HepG2 (cell line): ENCODE measurements around the gene GNAL.

Source experiments
- ARNT ChIP-seq: fragments of 450-650 bp; IDR thresholded peaks from 2 replicates; pipeline ENCODE4 v1.6.1; 2017
- BHLHE40 ChIP-seq: IDR thresholded peaks from 2 replicates; pipeline ENCODE4 v1.6.1; 2011; ENCODE audit warnings: low read length, improper control_type of control experiment
- DPF2 ChIP-seq: sonication (generic); formaldehyde crosslinking; IDR thresholded peaks from 2 replicates; pipeline ENCODE4 v1.4.0; 2020; ENCODE audit warnings: mild to moderate bottlenecking, low read depth, missing genetic modification reagents, borderline replicate concordance
- ZBTB1 ChIP-seq: sonication (generic); formaldehyde crosslinking; IDR thresholded peaks from 2 replicates; pipeline ENCODE4 v1.4.0; 2020; ENCODE audit warnings: missing genetic modification reagents, borderline replicate concordance
- ZFP62 ChIP-seq: sonication (generic); formaldehyde crosslinking; IDR thresholded peaks from 2 replicates; pipeline ENCODE4 v1.4.0; 2020; ENCODE audit warnings: missing genetic modification reagents
- ZNF780A ChIP-seq: sonication (generic); formaldehyde crosslinking; IDR thresholded peaks from 2 replicates; pipeline ENCODE4 v1.8.0; 2022; ENCODE audit warnings: mild to moderate bottlenecking, missing genetic modification reagents, moderate library complexity
- ZNF816 ChIP-seq: sonication (generic); formaldehyde crosslinking; IDR thresholded peaks from 2 replicates; pipeline ENCODE4 v1.8.0; 2022; ENCODE audit warnings: missing genetic modification reagents, mild to moderate bottlenecking, borderline replicate concordance
- ZNF841 ChIP-seq: sonication (generic); formaldehyde crosslinking; IDR thresholded peaks from 2 replicates; pipeline ENCODE4 v1.8.1; 2023; ENCODE audit warnings: missing genetic modification reagents, borderline replicate concordance
- TF ChIP-seq, protein P1 (sequence below): sonication (generic); formaldehyde crosslinking; IDR thresholded peaks from 2 replicates; pipeline ENCODE4 v1.5.0; 2020; ENCODE audit warnings: mild to moderate bottlenecking, missing genetic modification reagents, moderate library complexity
- TF ChIP-seq, protein P2 (sequence below): fragments of 450-650 bp; IDR thresholded peaks from 2 replicates; pipeline ENCODE4 v1.6.1; 2017; ENCODE audit warnings: mild to moderate bottlenecking

DNA sequence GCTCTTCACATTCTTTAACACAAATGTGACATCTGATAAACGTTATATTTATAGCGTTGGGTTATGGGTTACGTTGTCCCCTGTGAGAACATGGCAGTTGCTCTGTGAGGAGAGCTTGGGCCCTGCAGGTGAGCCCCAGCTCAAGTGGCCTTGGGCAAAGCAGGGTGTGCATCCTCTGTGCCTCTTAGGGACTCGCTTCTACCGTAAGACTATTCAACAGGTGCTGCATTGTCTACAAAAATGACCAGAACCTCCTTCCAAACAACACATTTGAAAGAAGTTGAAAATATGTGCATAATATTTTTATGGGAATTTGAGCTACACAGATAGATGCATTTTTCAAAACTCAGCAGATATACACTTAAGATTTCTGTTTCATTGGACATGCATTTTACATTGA lies 145.7 kb downstream of the GNAL start:
- TF ChIP-seq, protein P1, sequence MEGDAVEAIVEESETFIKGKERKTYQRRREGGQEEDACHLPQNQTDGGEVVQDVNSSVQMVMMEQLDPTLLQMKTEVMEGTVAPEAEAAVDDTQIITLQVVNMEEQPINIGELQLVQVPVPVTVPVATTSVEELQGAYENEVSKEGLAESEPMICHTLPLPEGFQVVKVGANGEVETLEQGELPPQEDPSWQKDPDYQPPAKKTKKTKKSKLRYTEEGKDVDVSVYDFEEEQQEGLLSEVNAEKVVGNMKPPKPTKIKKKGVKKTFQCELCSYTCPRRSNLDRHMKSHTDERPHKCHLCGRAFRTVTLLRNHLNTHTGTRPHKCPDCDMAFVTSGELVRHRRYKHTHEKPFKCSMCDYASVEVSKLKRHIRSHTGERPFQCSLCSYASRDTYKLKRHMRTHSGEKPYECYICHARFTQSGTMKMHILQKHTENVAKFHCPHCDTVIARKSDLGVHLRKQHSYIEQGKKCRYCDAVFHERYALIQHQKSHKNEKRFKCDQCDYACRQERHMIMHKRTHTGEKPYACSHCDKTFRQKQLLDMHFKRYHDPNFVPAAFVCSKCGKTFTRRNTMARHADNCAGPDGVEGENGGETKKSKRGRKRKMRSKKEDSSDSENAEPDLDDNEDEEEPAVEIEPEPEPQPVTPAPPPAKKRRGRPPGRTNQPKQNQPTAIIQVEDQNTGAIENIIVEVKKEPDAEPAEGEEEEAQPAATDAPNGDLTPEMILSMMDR (CRISPR knock-in tag): no peak
- TF ChIP-seq ZFP62 (CRISPR knock-in tag): no peak
- TF ChIP-seq, protein P2, sequence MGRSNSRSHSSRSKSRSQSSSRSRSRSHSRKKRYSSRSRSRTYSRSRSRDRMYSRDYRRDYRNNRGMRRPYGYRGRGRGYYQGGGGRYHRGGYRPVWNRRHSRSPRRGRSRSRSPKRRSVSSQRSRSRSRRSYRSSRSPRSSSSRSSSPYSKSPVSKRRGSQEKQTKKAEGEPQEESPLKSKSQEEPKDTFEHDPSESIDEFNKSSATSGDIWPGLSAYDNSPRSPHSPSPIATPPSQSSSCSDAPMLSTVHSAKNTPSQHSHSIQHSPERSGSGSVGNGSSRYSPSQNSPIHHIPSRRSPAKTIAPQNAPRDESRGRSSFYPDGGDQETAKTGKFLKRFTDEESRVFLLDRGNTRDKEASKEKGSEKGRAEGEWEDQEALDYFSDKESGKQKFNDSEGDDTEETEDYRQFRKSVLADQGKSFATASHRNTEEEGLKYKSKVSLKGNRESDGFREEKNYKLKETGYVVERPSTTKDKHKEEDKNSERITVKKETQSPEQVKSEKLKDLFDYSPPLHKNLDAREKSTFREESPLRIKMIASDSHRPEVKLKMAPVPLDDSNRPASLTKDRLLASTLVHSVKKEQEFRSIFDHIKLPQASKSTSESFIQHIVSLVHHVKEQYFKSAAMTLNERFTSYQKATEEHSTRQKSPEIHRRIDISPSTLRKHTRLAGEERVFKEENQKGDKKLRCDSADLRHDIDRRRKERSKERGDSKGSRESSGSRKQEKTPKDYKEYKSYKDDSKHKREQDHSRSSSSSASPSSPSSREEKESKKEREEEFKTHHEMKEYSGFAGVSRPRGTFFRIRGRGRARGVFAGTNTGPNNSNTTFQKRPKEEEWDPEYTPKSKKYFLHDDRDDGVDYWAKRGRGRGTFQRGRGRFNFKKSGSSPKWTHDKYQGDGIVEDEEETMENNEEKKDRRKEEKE: no peak
- TF ChIP-seq ZNF780A (CRISPR knock-in tag): no peak
- no peak for TF ChIP-seq ARNT
- TF ChIP-seq DPF2 (CRISPR knock-in tag): no peak
- no peak for TF ChIP-seq ZNF816 (CRISPR knock-in tag)
- no peak for TF ChIP-seq BHLHE40
- TF ChIP-seq ZBTB1: no peak
- TF ChIP-seq ZNF841 (CRISPR knock-in tag): no peak
